GM12878 (cell line): Measurements from ENCODE around the gene DVL2.

Source experiments
- ASH2L ChIP-seq: fragments of 300-600, 200-600 bp; sonication (generic); IDR thresholded peaks from 2 replicates; pipeline ENCODE4 v1.6.1; 2017; ENCODE audit warnings: low read depth, mild to moderate bottlenecking, borderline replicate concordance
- CEBPB ChIP-seq, 2 experiments: fragments of 150-350 bp in 1 of 2; IDR thresholded peaks; 2 replicates each; pipeline ENCODE4 v1.6.1; 2012 to 2014; ENCODE audit warnings: low read depth in 2 of 2, low read length in 2 of 2, borderline replicate concordance in 1 of 2, inconsistent platforms in 1 of 2
- GABPA ChIP-seq: IDR thresholded peaks from 2 replicates; pipeline ENCODE4 v1.6.1; 2014; ENCODE audit warnings: antibody characterized with exemption, low read depth, mild to moderate bottlenecking, inconsistent platforms
- NR2F1 ChIP-seq: fragments of 450-650 bp; conservative IDR thresholded peaks from 2 replicates; pipeline ENCODE4 v1.6.1; 2017; ENCODE audit warnings: mild to moderate bottlenecking
- NRF1 ChIP-seq: conservative IDR thresholded peaks from 2 replicates; pipeline ENCODE4 v1.6.1; 2011; ENCODE audit warnings: mild to moderate bottlenecking, low read depth, low read length, improper control_type of control experiment
- POLR2A ChIP-seq: IDR thresholded peaks from 2 replicates; pipeline ENCODE4 v1.6.1; 2011; ENCODE audit warnings: low read depth, mild to moderate bottlenecking, low read length
- POLR2AphosphoS5 ChIP-seq: IDR thresholded peaks from 2 replicates; pipeline ENCODE4 v1.6.1; 2011; ENCODE audit warnings: mild to moderate bottlenecking, low read length, inconsistent platforms
- SREBF1 ChIP-seq: IDR thresholded peaks from 2 replicates; pipeline ENCODE4 v1.6.1; 2012; ENCODE audit warnings: mild to moderate bottlenecking, low read length
- TCF12 ChIP-seq: IDR thresholded peaks from 2 replicates; pipeline ENCODE4 v1.6.1; 2011; ENCODE audit warnings: low read depth, mild to moderate bottlenecking, low read length
- TF ChIP-seq, protein P1 (sequence below): IDR thresholded peaks from 2 replicates; pipeline ENCODE4 v1.6.1; 2012; ENCODE audit warnings: low read depth, low read length, improper control_type of control experiment
- TF ChIP-seq, protein P2 (sequence below), 3 experiments: IDR thresholded peaks in 2 of 3; conservative IDR thresholded peaks in 1 of 3; 2 replicates each; pipeline ENCODE4 v1.5.1; 2011; ENCODE audit warnings: low read depth in 3 of 3, low read length in 3 of 3, mild to moderate bottlenecking in 3 of 3, control low read depth in 2 of 3, moderate library complexity in 2 of 3, inconsistent platforms in 1 of 3, mixed read lengths in 1 of 3; ENCODE audit not compliant: control insufficient read depth in 2 of 3, insufficient read depth in 1 of 3; ENCODE audit errors: extremely low read depth in 1 of 3
- TF ChIP-seq, protein P3 (sequence below): IDR thresholded peaks from 2 replicates; pipeline ENCODE4 v1.6.1; 2012; ENCODE audit warnings: low read depth, low read length, improper control_type of control experiment
- TF ChIP-seq, protein P4 (sequence below): fragments of 450-650 bp; IDR thresholded peaks from 2 replicates; pipeline ENCODE4 v1.6.1; 2016; ENCODE audit warnings: mild to moderate bottlenecking

DNA sequence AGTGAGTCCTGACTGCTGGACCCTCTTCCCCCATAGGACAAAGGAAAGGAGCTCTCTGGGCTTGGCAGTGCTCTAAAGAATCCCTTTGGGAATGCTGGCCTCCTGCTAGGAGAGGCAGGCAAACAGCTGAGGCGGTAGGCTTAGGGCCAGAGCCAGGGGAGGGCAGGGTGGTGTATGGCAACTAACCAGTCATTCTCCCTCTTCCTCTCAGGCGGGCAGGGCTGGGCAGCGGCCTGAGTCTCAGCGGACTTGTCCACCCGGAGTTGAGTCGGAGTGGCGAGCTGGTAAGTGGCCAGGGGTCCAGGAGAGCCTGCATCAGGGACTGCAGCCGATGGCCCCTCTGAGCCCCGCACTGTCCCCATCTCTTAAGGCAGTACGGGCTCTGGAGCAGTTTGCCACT lies 10.2 kb downstream of the DVL2 start:
- TF ChIP-seq NR2F1 (no peak), NRF1 (no peak), SREBF1 (no peak), POLR2AphosphoS5 (no peak), GABPA (no peak), TCF12 (no peak), POLR2A (no peak), CEBPB (IDR thresholded peaks at IDR 0.05; ENCODE audit: borderline replicate concordance in 1 of 2, low read depth in 2 of 2, low read length in 2 of 2) (no peak), ASH2L (no peak)
- TF ChIP-seq, protein P1, sequence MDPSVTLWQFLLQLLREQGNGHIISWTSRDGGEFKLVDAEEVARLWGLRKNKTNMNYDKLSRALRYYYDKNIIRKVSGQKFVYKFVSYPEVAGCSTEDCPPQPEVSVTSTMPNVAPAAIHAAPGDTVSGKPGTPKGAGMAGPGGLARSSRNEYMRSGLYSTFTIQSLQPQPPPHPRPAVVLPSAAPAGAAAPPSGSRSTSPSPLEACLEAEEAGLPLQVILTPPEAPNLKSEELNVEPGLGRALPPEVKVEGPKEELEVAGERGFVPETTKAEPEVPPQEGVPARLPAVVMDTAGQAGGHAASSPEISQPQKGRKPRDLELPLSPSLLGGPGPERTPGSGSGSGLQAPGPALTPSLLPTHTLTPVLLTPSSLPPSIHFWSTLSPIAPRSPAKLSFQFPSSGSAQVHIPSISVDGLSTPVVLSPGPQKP = no peak
- TF ChIP-seq, protein P2, sequence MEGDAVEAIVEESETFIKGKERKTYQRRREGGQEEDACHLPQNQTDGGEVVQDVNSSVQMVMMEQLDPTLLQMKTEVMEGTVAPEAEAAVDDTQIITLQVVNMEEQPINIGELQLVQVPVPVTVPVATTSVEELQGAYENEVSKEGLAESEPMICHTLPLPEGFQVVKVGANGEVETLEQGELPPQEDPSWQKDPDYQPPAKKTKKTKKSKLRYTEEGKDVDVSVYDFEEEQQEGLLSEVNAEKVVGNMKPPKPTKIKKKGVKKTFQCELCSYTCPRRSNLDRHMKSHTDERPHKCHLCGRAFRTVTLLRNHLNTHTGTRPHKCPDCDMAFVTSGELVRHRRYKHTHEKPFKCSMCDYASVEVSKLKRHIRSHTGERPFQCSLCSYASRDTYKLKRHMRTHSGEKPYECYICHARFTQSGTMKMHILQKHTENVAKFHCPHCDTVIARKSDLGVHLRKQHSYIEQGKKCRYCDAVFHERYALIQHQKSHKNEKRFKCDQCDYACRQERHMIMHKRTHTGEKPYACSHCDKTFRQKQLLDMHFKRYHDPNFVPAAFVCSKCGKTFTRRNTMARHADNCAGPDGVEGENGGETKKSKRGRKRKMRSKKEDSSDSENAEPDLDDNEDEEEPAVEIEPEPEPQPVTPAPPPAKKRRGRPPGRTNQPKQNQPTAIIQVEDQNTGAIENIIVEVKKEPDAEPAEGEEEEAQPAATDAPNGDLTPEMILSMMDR (IDR thresholded peaks at IDR 0.05 in 2 of 3, conservative IDR thresholded peaks at IDR 0.05 in 1 of 3; ENCODE audit: control insufficient read depth in 2 of 3, extremely low read depth in 1 of 3, insufficient read depth in 1 of 3, low read depth in 3 of 3, low read length in 3 of 3) = no peak
- TF ChIP-seq, protein P3, sequence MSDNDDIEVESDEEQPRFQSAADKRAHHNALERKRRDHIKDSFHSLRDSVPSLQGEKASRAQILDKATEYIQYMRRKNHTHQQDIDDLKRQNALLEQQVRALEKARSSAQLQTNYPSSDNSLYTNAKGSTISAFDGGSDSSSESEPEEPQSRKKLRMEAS = no peak
- TF ChIP-seq, protein P4, sequence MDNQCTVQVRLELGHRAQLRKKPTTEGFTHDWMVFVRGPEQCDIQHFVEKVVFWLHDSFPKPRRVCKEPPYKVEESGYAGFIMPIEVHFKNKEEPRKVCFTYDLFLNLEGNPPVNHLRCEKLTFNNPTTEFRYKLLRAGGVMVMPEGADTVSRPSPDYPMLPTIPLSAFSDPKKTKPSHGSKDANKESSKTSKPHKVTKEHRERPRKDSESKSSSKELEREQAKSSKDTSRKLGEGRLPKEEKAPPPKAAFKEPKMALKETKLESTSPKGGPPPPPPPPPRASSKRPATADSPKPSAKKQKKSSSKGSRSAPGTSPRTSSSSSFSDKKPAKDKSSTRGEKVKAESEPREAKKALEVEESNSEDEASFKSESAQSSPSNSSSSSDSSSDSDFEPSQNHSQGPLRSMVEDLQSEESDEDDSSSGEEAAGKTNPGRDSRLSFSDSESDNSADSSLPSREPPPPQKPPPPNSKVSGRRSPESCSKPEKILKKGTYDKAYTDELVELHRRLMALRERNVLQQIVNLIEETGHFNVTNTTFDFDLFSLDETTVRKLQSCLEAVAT = no peak
